Activated T-cell treated with anti-CD3 and anti-CD28 coated beads, Interleukin-2, amount 50 U/mL, for 4 hours (primary cell): Measurements from ENCODE around the gene SH3TC1. TPM values are rescaled to one million over a fixed set of nuclear protein-coding genes. Genes with fewer than 3 reads are reported as not detected.

ENCODE experiments used
- ATAC-seq, 2 donors: fragments of 200-7000 bp; cut with Tn5 transposase; one replicate each; pipeline ENCODE4 v1.10.0; 2021
- DNase-seq: peaks from one replicate; pipeline ENCODE4 v3.0.0-alpha.2; 2020
- H3K27me3 Mint-ChIP-seq: one replicate; pipeline ENCODE4 v1.8.0; 2021; ENCODE audit warnings: low read depth, mixed read lengths
- H3K36me3 Mint-ChIP-seq: one replicate; pipeline ENCODE4 v1.8.0; 2022; ENCODE audit warnings: mixed read lengths; ENCODE audit not compliant: insufficient read depth
- H3K4me1 Mint-ChIP-seq: one replicate; pipeline ENCODE4 v1.8.0; 2021; ENCODE audit warnings: low read depth, mixed read lengths
- H3K4me3 Mint-ChIP-seq: one replicate; pipeline ENCODE4 v1.8.0; 2021; ENCODE audit warnings: mild to moderate bottlenecking, moderate library complexity, mixed read lengths
- H3K9me3 Mint-ChIP-seq: one replicate; pipeline ENCODE4 v1.8.0; 2021; ENCODE audit warnings: mixed read lengths
- total RNA-seq, 3 donors: library from RNA; stranded (reverse); gene quantifications; one replicate each; pipeline ENCODE4 v1.2.1, GENCODE V29; 2021

The SH3TC1 gene
- 1 to 10 TPM; 3.0 to 8.8 (median 4.0) TPM for total RNA-seq

- H3K27me3 Mint-ChIP-seq = no peaks in the 10 kb centered on the region
- peak within 1 kb of the TSS; percentile 88 for H3K4me3 Mint-ChIP-seq
- ATAC-seq = peak; percentile 73 to 77
- H3K36me3 Mint-ChIP-seq = no peaks in the 10 kb centered on the region
- peak; percentile 32 for DNase-seq
- H3K9me3 Mint-ChIP-seq = no peaks in the 10 kb centered on the region
- peaks cover 42% of the 10 kb centered on the region for H3K4me1 Mint-ChIP-seq
These were observed at the start of gene SH3TC1 for GRCh38 chr4:8198906-8199593. SH3TC1 (plus strand) TSS chr4:8199290; CDS start chr4:8205195, 5,905 bp downstream.

- Mint-ChIP-seq H3K36me3 (no peaks in the 10 kb centered on the region), H3K9me3 (no peaks in the 10 kb centered on the region), H3K4me3 (no peak overlapping the region), H3K4me1 (no peaks in the 10 kb centered on the region), H3K27me3 (peaks cover 5% of the 10 kb centered on the region)
- DNase-seq (no peak), ATAC-seq (no peak)
These were observed 49.4 kb upstream of the SH3TC1 start for GRCh38 chr4:8149664-8150063.

DNA sequence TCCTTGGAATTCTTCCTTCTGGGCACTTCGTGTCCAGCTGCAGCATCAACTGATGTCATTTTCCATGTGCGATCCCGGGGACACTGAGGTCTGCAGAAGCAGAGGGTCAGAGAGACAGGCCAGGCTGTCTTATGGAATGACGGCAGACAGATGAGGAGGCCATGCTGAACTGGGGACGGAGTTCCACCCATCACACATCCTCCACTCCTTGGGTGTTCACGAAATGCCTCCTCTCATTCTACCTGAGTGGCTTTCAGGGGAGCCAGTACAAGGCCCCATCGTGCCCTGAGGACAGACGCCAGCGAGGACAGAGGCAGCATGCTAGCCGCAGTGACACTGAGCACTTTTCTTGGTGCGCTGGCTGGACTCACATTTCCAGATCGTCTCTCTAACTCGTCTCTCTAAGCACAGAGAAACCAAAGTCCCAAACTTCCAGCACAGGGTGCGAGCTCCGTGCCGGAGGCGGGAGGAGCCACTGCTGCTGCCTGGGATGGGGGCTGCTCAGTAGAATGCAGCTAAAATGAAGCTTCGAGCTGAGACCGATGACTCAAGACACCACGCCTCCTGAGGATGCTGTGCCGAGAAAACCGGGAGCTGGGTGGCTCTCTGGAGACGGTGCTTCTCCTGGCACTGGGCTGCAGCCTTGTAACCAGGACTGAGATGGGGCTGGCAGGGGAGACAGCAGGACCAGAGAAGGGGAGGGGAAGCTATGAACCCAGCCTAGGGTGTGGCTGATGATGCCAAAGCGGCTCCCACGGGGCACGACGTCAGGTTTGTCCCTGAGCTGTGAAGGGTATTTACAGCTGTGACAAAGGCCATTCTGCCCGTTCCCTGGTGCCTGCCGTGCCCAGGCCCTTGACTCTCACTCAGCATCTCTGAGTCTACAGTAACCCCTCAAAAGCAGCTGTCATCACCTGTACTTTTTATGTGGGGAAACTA, 48.7 kb upstream of the SH3TC1 start:
- Mint-ChIP-seq H3K36me3 (no peaks in the 10 kb centered on the region), H3K4me3 (no peak overlapping the region), H3K9me3 (no peaks in the 10 kb centered on the region), H3K27me3 (peaks cover 5% of the 10 kb centered on the region), H3K4me1 (no peaks in the 10 kb centered on the region)
- no peak for DNase-seq
- ATAC-seq = no peak

GRCh38 chr4:8151165-8151650, 47.9 kb upstream of the SH3TC1 start:
- Mint-ChIP-seq H3K4me1 (no peaks in the 10 kb centered on the region), H3K9me3 (no peaks in the 10 kb centered on the region), H3K27me3 (no peaks in the 10 kb centered on the region), H3K4me3 (no peak overlapping the region), H3K36me3 (no peaks in the 10 kb centered on the region)
- DNase-seq = no peak
- ATAC-seq = no peak

DNA sequence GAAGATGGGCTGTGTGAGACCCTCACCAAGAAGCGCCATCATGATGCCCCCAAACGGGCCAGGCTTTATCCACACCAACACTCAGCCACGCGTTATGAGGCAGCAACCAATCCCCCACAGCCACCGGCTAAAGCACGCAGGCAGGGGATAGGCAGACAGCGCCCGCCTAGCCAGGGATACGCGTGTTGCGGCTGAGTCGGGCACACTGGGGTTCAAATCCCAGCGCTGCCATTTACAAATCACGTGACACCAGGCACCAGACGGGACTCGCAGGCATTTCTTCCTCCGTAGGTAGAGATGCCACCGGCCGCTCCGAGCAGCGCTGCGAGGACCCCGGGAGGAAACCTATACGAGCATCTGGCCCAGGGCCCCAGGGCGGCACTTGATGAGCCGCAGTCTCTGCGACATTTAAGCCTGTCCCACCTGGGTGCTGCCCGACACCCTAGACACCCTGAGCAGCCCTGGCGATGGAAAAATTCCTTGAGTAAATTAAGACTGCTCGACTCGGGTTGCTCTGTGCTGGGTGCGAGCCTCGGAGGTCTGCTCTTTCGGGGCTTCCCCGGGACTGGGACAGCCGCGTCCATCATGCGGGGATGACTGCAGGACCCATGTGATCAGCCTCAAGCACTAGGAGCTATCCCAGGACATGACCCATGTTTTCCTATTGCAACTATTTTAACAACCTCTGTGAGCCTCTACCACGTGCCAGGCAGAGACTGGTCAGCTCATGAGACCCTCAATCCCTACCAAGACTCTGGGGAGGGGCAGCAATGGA, 46.8 kb upstream of the SH3TC1 start:
- Mint-ChIP-seq H3K36me3 (no peaks in the 10 kb centered on the region), H3K4me1 (peaks cover under 1% of the 10 kb centered on the region), H3K27me3 (peaks cover 2% of the 10 kb centered on the region), H3K4me3 (no peak overlapping the region), H3K9me3 (no peaks in the 10 kb centered on the region)
- no peak for DNase-seq
- ATAC-seq = no peak

DNA sequence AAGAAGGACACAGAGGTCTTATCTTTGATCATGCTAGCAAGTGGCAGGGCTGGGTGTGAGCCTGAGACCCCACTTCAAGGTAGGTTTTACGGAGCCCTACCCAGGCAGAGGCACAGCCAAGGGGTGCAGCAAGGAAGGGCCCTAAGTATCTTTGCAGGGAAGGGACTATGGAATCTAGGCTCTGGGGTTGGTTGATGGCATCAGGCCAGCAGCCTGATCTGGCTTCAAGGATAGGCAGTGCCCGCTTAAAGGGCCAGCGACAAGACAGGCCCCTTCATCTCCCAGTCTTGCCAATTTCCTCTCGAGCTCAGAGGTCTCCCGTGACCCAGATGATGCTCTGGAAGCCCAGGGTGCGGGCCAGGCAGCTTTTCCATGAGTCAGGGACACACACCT, 46.2 kb upstream of the SH3TC1 start:
- DNase-seq (no peak), ATAC-seq (no peak)
- H3K9me3 Mint-ChIP-seq = no peaks in the 10 kb centered on the region
- H3K4me1 Mint-ChIP-seq = peaks cover 5% of the 10 kb centered on the region
- H3K36me3 Mint-ChIP-seq = no peaks in the 10 kb centered on the region
- peaks cover 6% of the 10 kb centered on the region for H3K27me3 Mint-ChIP-seq
- no peak overlapping the region for H3K4me3 Mint-ChIP-seq

DNA sequence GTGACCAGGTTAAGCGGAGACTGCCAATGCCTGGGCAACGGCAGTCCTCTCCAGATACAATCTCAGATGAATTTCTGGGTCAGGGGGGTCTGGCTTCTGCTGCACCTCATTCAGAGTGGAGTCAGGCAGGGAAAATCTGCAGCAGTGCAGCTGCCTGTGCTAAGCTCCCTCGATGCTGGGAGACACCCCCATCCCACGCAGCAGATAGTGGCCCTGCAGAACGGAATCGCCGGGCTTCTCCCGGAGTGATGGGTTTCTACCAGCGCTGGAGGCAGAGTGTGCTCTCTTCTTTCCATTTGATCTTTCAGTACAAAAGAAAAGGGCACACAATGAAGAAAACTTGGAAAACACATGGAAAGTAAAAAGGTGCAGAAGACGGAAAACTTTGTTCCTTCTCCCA, 45.6 kb upstream of the SH3TC1 start:
- H3K4me3 Mint-ChIP-seq = no peak overlapping the region
- no peaks in the 10 kb centered on the region for H3K9me3 Mint-ChIP-seq
- no peaks in the 10 kb centered on the region for H3K36me3 Mint-ChIP-seq
- H3K27me3 Mint-ChIP-seq = peaks cover 6% of the 10 kb centered on the region
- DNase-seq = no peak
- no peak for ATAC-seq
- peaks cover 5% of the 10 kb centered on the region for H3K4me1 Mint-ChIP-seq

DNA sequence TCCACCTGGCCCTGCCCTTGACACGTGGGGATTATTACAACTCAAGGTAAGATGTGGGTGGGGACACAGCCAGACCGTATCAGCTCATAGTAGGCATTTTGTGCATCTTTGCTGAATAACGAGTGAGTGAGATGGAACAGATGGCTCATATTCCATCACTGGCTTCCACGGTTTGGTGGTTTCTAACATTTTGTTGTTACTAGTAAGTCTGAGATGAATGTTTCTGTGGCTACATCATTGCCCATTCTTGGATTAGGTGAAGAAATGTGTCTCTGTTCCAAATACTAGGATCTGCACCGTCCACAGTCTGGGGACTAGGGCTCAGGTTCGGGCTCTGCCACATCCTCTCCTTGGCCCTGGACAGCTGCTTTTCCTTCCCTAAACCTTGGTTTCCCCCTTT, 44.0 kb upstream of the SH3TC1 start:
- peaks cover 15% of the 10 kb centered on the region for H3K4me1 Mint-ChIP-seq
- H3K36me3 Mint-ChIP-seq = no peaks in the 10 kb centered on the region
- no peaks in the 10 kb centered on the region for H3K9me3 Mint-ChIP-seq
- H3K27me3 Mint-ChIP-seq = peaks cover 6% of the 10 kb centered on the region
- DNase-seq = no peak
- no peak overlapping the region for H3K4me3 Mint-ChIP-seq
- no peak for ATAC-seq

GRCh38 chr4:8155660-8156421, 43.2 kb upstream of the SH3TC1 start:
- Mint-ChIP-seq H3K27me3 (peaks cover 6% of the 10 kb centered on the region), H3K4me3 (no peak overlapping the region), H3K36me3 (no peaks in the 10 kb centered on the region), H3K4me1 (peaks cover 15% of the 10 kb centered on the region), H3K9me3 (no peaks in the 10 kb centered on the region)
- DNase-seq (no peak), ATAC-seq (no peak)

DNA sequence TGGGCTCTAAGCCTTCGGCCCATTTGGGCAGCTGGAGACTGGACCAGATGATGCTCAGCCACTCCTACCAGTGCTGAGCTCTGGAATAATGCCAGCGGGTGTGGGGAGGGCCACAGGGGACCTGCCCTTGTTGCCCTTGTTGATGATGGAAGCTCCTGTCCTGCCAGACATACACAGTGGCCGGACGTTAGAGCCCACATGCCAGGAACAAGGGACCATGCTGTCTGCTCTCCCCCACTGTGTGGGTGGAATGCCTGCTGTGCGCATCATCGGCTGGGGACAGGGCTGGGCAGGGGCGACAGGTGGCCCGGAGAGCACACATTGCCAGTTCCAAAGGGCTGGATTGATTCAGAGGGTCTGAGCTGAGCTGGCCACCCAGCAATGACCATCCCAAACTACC, 42.5 kb upstream of the SH3TC1 start:
- Mint-ChIP-seq H3K9me3 (no peaks in the 10 kb centered on the region), H3K36me3 (no peaks in the 10 kb centered on the region), H3K27me3 (peaks cover 6% of the 10 kb centered on the region), H3K4me1 (peaks cover 15% of the 10 kb centered on the region), H3K4me3 (no peak overlapping the region)
- DNase-seq (no peak), ATAC-seq (no peak)

DNA sequence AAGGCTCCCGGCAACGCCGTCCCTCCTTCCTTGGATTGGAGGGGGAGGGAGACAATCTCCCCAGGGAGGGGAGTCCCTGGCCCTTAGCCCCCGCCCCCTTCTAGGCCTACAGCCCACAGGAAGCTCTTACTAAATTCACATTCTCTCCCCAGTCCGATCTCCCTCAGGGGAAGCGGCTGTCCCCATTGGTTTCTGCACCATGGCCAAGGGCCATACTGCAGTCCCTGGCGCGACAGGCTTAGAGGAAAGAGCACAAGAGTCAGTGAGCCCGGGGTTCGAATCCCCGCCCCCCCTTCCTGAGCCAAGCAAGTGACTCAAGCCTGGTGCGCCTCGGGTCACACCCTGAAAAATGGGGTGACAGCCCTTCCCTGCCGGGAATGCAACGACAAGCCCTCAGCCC, 41.6 kb upstream of the SH3TC1 start:
- ATAC-seq = no peak
- H3K4me1 Mint-ChIP-seq = peaks cover 15% of the 10 kb centered on the region

GRCh38 chr4:8157944-8158709, 41.0 kb upstream of the SH3TC1 start:
- no peaks in the 10 kb centered on the region for H3K9me3 Mint-ChIP-seq
- no peak for DNase-seq
- peaks cover 15% of the 10 kb centered on the region for H3K4me1 Mint-ChIP-seq
- peak; percentile 4 to 6 for ATAC-seq
- H3K4me3 Mint-ChIP-seq = peak overlapping the region; percentile 70
- peaks cover 6% of the 10 kb centered on the region for H3K27me3 Mint-ChIP-seq
- no peaks in the 10 kb centered on the region for H3K36me3 Mint-ChIP-seq

More for the DNA sequence above, 41.6 kb upstream of the SH3TC1 start:
- Mint-ChIP-seq H3K4me3 (peak overlapping the region; percentile 56), H3K9me3 (no peaks in the 10 kb centered on the region), H3K27me3 (peaks cover 6% of the 10 kb centered on the region), H3K36me3 (no peaks in the 10 kb centered on the region)
- no peak for DNase-seq
